A673 (cell line): Measurements from ENCODE around the gene TCERG1L. TPM values are rescaled to one million over a fixed set of nuclear protein-coding genes. Genes with fewer than 3 reads are reported as not detected.

Experiments
- BruUV-seq: library from RNA; stranded (reverse); fragments of 400-500 nt; replicated peaks from 2 replicates; lab custom pipeline; 2021; lab: Mats Ljungman, UMichigan
- CTCF ChIA-PET: fragments of 300-600 bp; sonication (Branson Sonifier 250); formaldehyde crosslinking; loops from one replicate; lab custom pipeline; 2022; ENCODE audit warnings: antibody characterized with exemption; lab: Charles Lee
- POLR2A ChIA-PET: fragments of 300-600 bp; sonication (Branson Sonifier 250); formaldehyde crosslinking; loops from one replicate; lab custom pipeline; 2022; ENCODE audit warnings: antibody characterized with exemption; ENCODE audit not compliant: low non-redundant PET; lab: Charles Lee
- DNase-seq: peaks from one replicate; pipeline ENCODE4 v3.0.0-alpha.2; 2015; ENCODE audit warnings: low spot score
- H3K27ac ChIP-seq: fragments of 200-600 bp; sonication (generic); 2 replicates; pipeline ENCODE4 v1.5.1; 2016; ENCODE audit warnings: mixed run types, low read depth, mild to moderate bottlenecking, mixed read lengths, antibody characterized with exemption, low read length; ENCODE audit not compliant: poor library complexity, severe bottlenecking
- H3K27me3 ChIP-seq: fragments of 200-600 bp; sonication (generic); replicated peaks from 2 replicates; pipeline ENCODE4 v1.6.1; 2017; ENCODE audit warnings: mixed run types, low read depth, mild to moderate bottlenecking, mixed read lengths, antibody characterized with exemption, low read length; ENCODE audit not compliant: insufficient read depth, poor library complexity
- H3K36me3 ChIP-seq: fragments of 200-600 bp; sonication (generic); 2 replicates; pipeline ENCODE4 v1.6.1; 2016; ENCODE audit warnings: mixed run types, mild to moderate bottlenecking, mixed read lengths, antibody characterized with exemption, low read length; ENCODE audit not compliant: insufficient read depth, poor library complexity, severe bottlenecking
- H3K4me1 ChIP-seq: fragments of 200-600 bp; sonication (generic); 2 replicates; pipeline ENCODE4 v1.6.1; 2017; ENCODE audit warnings: mixed run types, mild to moderate bottlenecking, mixed read lengths, antibody characterized with exemption, low read length; ENCODE audit not compliant: insufficient read depth, poor library complexity, severe bottlenecking
- H3K4me3 ChIP-seq: fragments of 200-600 bp; sonication (generic); 2 replicates; pipeline ENCODE4 v1.5.1; 2016; ENCODE audit warnings: low read depth, mixed run types, mild to moderate bottlenecking, mixed read lengths, low read length; ENCODE audit not compliant: poor library complexity, severe bottlenecking
- H3K9me3 ChIP-seq: fragments of 200-600 bp; sonication (generic); 2 replicates; pipeline ENCODE4 v1.6.1; 2016; ENCODE audit warnings: mixed run types, low read depth, mild to moderate bottlenecking, mixed read lengths, antibody characterized with exemption, low read length; ENCODE audit not compliant: poor library complexity, severe bottlenecking
- CTCF ChIP-seq: fragments of 300-800, 200-600 bp; sonication (generic); conservative IDR thresholded peaks from 2 replicates; pipeline ENCODE4 v1.5.1; 2017; ENCODE audit warnings: low read depth, mild to moderate bottlenecking, antibody characterized with exemption, low read length, moderate library complexity, mixed read lengths
- EZH2 ChIP-seq: fragments of 200-600 bp; sonication (generic); IDR thresholded peaks from 2 replicates; pipeline ENCODE4 v1.6.1; 2017; ENCODE audit warnings: borderline replicate concordance, low read depth, mild to moderate bottlenecking, mixed read lengths, antibody characterized with exemption, low read length; ENCODE audit not compliant: poor library complexity, severe bottlenecking
- intact Hi-C: fragments of 100-400 bp; cut with micrococcal nuclease; formaldehyde crosslinking; loops from one replicate; pipeline ENCODE4 v1.10.0; 2022; ENCODE audit not compliant: unreplicated experiment
- total RNA-seq: library from RNA; stranded (reverse); gene quantifications from 2 replicates; pipeline ENCODE4 v1.2.3, GENCODE V29; 2021

The TCERG1L gene
- total RNA-seq, 1 experiment from 2014 or later: 16.3 TPM

DNA sequence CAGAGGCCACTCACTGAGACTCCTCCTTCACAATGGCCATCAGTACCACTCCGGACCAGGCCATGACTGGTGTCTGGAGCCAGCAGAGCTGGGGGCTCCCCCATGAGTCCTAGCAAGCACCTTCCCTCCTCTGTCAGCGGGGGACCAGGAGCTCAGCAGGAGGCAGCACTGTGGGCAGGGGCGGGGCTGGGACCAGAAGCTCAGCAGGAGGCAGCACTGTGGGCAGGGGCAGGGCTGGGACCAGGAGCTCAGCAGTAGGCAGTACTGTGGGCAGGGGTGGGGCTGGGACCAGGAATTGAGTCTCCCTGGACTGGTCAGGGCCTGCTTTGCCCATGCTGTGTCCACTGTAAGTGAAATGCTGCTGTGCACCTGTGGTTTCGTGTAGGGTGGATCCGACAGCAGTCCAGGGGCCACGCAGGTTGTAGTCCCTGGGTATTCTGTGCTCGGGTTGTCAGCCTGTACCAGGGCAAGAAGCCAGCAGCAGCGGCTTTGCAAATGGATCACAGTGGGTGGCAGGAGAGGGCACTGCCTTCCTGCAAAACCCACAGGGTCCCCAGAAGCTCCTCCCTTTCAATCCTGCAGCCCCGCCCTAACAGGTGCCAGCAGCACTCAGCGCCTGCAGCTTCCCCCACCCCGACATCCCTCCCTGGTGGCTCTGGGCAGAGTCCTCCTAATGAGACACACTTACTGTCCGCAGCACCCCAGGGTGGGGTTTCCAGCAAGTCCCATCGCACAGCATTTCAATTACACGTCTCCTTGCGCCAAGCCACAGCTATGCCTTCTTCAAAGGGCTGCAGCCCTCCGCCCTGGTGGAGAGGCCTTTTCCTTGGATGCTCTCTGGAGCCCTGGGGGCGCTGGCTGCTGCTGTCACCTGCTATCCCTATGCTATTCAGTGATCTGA, 220.5 kb downstream of the TCERG1L start:
- Histone ChIP-seq H3K4me3 (no peak overlapping the region), H3K36me3 (no peaks in the 10 kb centered on the region), H3K27me3 (no peaks in the 10 kb centered on the region), H3K27ac (no peak overlapping the region), H3K4me1 (peaks cover 11% of the 10 kb centered on the region), H3K9me3 (no peaks in the 10 kb centered on the region)
- intact Hi-C loops: no loop called here
- BruUV-seq: no TSS peak
- no peak for TF ChIP-seq EZH2
- TF ChIP-seq CTCF: no peak
- ChIA-PET CTCF (no interaction called here), POLR2A (no interaction called here)
- DNase-seq: peak; percentile 38

DNA sequence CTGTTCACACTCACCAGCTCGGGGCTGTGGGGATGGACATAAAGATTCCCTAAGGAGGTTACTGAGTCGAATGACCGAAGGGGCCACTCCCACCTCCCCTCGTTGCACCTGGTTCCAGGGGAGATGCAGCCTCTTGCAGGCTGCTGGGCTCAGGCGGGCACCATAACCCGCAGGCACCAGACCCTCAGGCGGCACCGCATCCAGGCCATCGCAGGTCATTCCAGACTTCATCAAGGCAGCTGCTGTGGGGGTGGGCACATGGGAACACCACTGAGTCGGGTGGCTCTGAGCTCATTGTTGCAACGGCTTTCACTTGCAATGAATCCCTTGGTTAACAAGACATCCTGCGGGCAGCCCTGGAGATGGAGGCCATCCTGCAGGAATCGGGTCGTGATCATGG, 221.7 kb downstream of the TCERG1L start:
- no peaks in the 10 kb centered on the region for H3K27me3 ChIP-seq
- no peaks in the 10 kb centered on the region for H3K9me3 ChIP-seq
- no peaks in the 10 kb centered on the region for H3K36me3 ChIP-seq
- no peak overlapping the region for H3K4me3 ChIP-seq
- H3K4me1 ChIP-seq: peaks cover 11% of the 10 kb centered on the region
- ChIA-PET POLR2A (no interaction called here), CTCF (no interaction called here)
- no TSS peak for BruUV-seq
- TF ChIP-seq EZH2 (no peak), CTCF (no peak)
- H3K27ac ChIP-seq: no peak overlapping the region
- intact Hi-C loops: no loop called here
- DNase-seq: no peak

DNA sequence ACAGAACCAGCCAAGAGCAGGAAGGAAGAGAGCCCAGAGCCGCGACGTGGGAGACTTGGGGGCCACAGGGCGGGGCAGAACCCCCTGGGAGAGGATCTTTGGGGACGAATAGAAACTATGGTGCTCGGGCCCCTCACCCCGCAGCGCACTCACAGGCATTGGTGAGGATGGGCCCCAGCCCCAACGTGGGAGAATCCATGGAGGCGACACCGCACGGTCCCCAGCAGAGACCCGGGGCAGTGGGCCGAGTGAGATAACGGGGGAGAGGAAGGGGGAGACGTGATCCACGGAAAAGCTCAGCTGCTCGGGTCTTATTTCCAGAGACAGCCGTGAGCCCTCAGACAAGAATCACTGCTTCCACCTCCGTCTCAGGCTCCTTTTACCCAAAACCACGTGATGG, 222.4 kb downstream of the TCERG1L start:
- Histone ChIP-seq H3K4me1 (peaks cover 11% of the 10 kb centered on the region), H3K9me3 (no peaks in the 10 kb centered on the region), H3K4me3 (no peak overlapping the region), H3K36me3 (no peaks in the 10 kb centered on the region), H3K27me3 (no peaks in the 10 kb centered on the region), H3K27ac (no peak overlapping the region)
- intact Hi-C loops: no loop called here
- CTCF ChIA-PET: no interaction called here
- TF ChIP-seq EZH2: no peak
- TF ChIP-seq CTCF: no peak
- no peak for DNase-seq
- POLR2A ChIA-PET: no interaction called here
- no TSS peak for BruUV-seq
